Measurements from ENCODE around the gene DIS3L. TPM values are rescaled to one million over a fixed set of nuclear protein-coding genes. Genes with fewer than 3 reads are reported as not detected.
A peak's percentile ranks its signal among the peaks of the same experiment; 100 is the strongest.

The DIS3L gene
- total RNA-seq (2016; rRNA removed; fragmentation: Illumina TruSeq; extraction: Trizol) (50.5 and 65.4 TPM in 2 replicates), polyA plus RNA-seq (2011; rRNA removed) (14.9 and 21.0 TPM in 2 replicates), polyA minus RNA-seq (2011; rRNA and poly(A)+ RNA removed; ENCODE audit: low replicate concordance) (17.2 and 39.1 TPM in 2 replicates), Bru-seq, nascent RNA (percentile 81 among the genes with signal in this experiment), BruChase-seq, experiment 1, labeled RNA remaining after a 6-hour chase (percentile 83 among the genes with signal in this experiment), BruChase-seq, experiment 2, labeled RNA remaining after a 2-hour chase (percentile 80 among the genes with signal in this experiment)
- total RNA-seq (2016; cell fraction: cytosol; rRNA removed; fragmentation: Illumina TruSeq; extraction: Trizol; ENCODE audit: low read depth), result 19.3 and 20.2 TPM in 2 replicates
- total RNA-seq (2016; cell fraction: insoluble cytoplasmic fraction; rRNA removed; fragmentation: Illumina TruSeq; extraction: Trizol), result 45.6 and 62.8 TPM in 2 replicates
- total RNA-seq (2016; cell fraction: membrane; rRNA removed; fragmentation: Illumina TruSeq; extraction: Trizol), result 39.5 and 41.7 TPM in 2 replicates
- 43.0 and 51.0 TPM in 2 replicates for total RNA-seq (2016; cell fraction: nucleus; rRNA removed; fragmentation: Illumina TruSeq; extraction: Trizol)
- polyA plus RNA-seq (2011; cell fraction: cytosol; rRNA removed), result 9.7 and 13.6 TPM in 2 replicates
- 9.5 and 9.6 TPM in 2 replicates for polyA plus RNA-seq (2011; cell fraction: nucleus; rRNA removed)
- polyA plus RNA-seq (2012), result 19.6 and 25.0 TPM in 2 replicates
- 8.4 and 9.3 TPM in 2 replicates for polyA plus RNA-seq (2016; cell fraction: cytosol; fragmentation: Illumina TruSeq; extraction: Trizol; ENCODE audit: low read depth)
- 44.0 and 47.2 TPM in 2 replicates for polyA plus RNA-seq (2016; cell fraction: insoluble cytoplasmic fraction; fragmentation: Illumina TruSeq; extraction: Trizol; ENCODE audit: low read depth)
- polyA plus RNA-seq (2016; cell fraction: membrane; fragmentation: Illumina TruSeq; extraction: Trizol; ENCODE audit: low read depth), result 18.8 and 20.8 TPM in 2 replicates
- polyA plus RNA-seq (2016; cell fraction: nucleus; fragmentation: Illumina TruSeq; extraction: Trizol; ENCODE audit: insufficient read depth, low read depth), result 66.1 and 70.2 TPM in 2 replicates
- polyA minus RNA-seq (2011; cell fraction: cytosol; rRNA and poly(A)+ RNA removed), result 16.4 and 19.1 TPM in 2 replicates
- 32.4 and 52.6 TPM in 2 replicates for polyA minus RNA-seq (2011; cell fraction: nucleus; rRNA and poly(A)+ RNA removed)
- long read RNA-seq, experiment 1, transcript DIS3L-202 (17 exons, 3,647 nt), result major isoform, 7 of 19 reads
- long read RNA-seq, experiment 1, partial matches to known transcripts, result 5 of 19 reads
- long read RNA-seq, experiment 1, other reads (novel, unspliced or antisense), result 6 of 19 reads
- long read RNA-seq, experiment 2, transcript DIS3L-202 (17 exons, 3,647 nt), result major isoform, 7 of 41 reads
- long read RNA-seq, experiment 2, partial matches to known transcripts, result 24 of 41 reads
- long read RNA-seq, experiment 2, other reads (novel, unspliced or antisense), result 10 of 41 reads

DNA sequence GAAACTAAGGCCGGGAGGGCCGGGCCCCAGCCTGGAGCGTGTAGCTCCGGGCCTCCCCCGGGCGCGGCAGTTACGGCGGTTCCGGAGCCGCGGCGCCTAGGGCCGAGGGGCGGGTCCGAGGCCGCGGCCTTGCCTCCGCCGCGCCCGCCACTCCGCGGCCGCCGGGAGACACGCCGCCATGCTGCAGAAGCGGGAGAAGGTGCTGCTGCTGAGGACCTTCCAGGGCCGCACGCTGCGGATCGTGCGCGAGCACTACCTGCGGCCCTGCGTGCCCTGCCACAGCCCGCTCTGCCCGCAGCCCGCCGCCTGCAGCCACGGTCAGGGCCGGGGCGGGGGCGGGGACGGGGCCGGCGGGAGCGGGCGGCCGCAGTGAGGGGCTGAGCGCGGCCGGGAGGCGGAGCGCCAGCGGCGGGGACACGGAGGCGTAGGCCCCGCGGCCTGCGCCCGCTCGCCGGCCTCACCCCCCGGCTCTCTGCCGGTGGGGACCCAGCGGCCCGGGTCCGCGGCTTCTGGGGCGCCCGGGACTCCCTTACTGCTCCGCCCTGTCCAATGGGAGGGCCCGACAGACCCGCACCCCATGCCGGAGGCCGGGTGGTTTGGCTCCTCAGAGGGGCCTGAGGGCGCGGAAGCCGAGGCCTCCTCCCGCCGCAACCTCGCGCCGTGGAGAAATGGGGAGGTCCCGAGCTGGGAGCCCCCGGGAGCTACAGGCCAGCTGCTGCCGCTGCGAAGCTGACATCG lies at the start of gene DIS3L:
Gene DIS3L, plus strand, starts transcription at position 150 of the 738 bp plus-strand sequence. Its CDS starts 29 bp downstream, at position 179.
- peaks cover 36% of the 10 kb centered on the region for H3K79me2 ChIP-seq (ENCODE audit: insufficient read depth, low read length)
- DNase-seq (ENCODE audit: low spot score), result peak; percentile 32
- no peaks in the 10 kb centered on the region for H4K20me1 ChIP-seq (ENCODE audit: insufficient read depth, low read length)
- WGBS (ENCODE audit: low lambda C conversion rate), result no CpG with 5 or more reads among the region's 92 CpGs
- peak within 1 kb of the TSS; percentile 85 for H2AFZ ChIP-seq (ENCODE audit: low read length)
- BruUV-seq (replicated peaks), result no TSS peak
- FAIRE-seq, result no peak
- ChIA-PET CTCF (ENCODE audit: low intra/inter-chr PET ratio, low total read pairs) (no interaction called here), POLR2A (interaction anchor here (0.6 to 0.9 kb wide), 2 partner anchors 93 to 289 kb away, joined by 3 read pairs; partner anchors contain the start of gene MAP2K1)
- peak within 1 kb of the TSS; percentile 69 to 86 (median 82) for H3K4me3 ChIP-seq (replicated peaks in 1 of 3; ENCODE audit: insufficient read depth in 1 of 3, low read depth in 2 of 3, low read length in 3 of 3)
- H3K9ac ChIP-seq (ENCODE audit: insufficient read depth, low read depth, low read length), result peak within 1 kb of the TSS; percentile 93
- H3K4me2 ChIP-seq (ENCODE audit: low read depth, low read length), result peak within 1 kb of the TSS; percentile 94
- H3K36me3 ChIP-seq (replicated peaks in 1 of 2; ENCODE audit: control insufficient read depth in 1 of 2, insufficient read depth in 2 of 2, low read length in 2 of 2), result peaks cover 1 to 9% of the 10 kb centered on the region in 2 experiments; a peak in 2 of 5 replicates
- H3K27me3 ChIP-seq (ENCODE audit: control insufficient read depth in 1 of 2, insufficient read depth in 2 of 2, low read length in 2 of 2), result no peaks in the 10 kb centered on the region; a peak in 1 of 5 replicates
- H3K27ac ChIP-seq (ENCODE audit: extremely low read length, insufficient read depth, low read length), result peak within 1 kb of the TSS; percentile 91
- peak; percentile 87 for ATAC-seq
- H3K9me3 ChIP-seq (ENCODE audit: low read length), result no peaks in the 10 kb centered on the region
- in situ Hi-C loops (cut with HindIII; ENCODE audit: extremely low pct_ligation_motif_present, low pct_unique_long_range_greater_than_20kb) (no loop called here), intact Hi-C loops (cut with micrococcal nuclease; ENCODE audit: unreplicated experiment) (loop anchor here (10.0 kb wide), 1 partner anchor 91 kb away; the partner anchor contains the start of gene MAP2K1)
- H3K4me1 ChIP-seq (ENCODE audit: insufficient read depth, low read length), result peaks cover 41% of the 10 kb centered on the region
- TF ChIP-seq SMAD3 (CRISPR knock-in tag; IDR thresholded peaks at IDR 0.05), result 0 out of 2 replicates have a peak, but pooled peaks have one; percentile 7
- TF ChIP-seq ZSCAN31 (CRISPR knock-in tag; IDR thresholded peaks at IDR 0.05; ENCODE audit: low read depth), result peak; percentile 46
- TF ChIP-seq MED1 (CRISPR knock-in tag; IDR thresholded peaks at IDR 0.05), result no peak; the same call in 1 of the 2 replicates
- no peak for TF ChIP-seq KDM5A (IDR thresholded peaks at IDR 0.05; ENCODE audit: borderline replicate concordance, low read length)
- TF ChIP-seq, protein P1, sequence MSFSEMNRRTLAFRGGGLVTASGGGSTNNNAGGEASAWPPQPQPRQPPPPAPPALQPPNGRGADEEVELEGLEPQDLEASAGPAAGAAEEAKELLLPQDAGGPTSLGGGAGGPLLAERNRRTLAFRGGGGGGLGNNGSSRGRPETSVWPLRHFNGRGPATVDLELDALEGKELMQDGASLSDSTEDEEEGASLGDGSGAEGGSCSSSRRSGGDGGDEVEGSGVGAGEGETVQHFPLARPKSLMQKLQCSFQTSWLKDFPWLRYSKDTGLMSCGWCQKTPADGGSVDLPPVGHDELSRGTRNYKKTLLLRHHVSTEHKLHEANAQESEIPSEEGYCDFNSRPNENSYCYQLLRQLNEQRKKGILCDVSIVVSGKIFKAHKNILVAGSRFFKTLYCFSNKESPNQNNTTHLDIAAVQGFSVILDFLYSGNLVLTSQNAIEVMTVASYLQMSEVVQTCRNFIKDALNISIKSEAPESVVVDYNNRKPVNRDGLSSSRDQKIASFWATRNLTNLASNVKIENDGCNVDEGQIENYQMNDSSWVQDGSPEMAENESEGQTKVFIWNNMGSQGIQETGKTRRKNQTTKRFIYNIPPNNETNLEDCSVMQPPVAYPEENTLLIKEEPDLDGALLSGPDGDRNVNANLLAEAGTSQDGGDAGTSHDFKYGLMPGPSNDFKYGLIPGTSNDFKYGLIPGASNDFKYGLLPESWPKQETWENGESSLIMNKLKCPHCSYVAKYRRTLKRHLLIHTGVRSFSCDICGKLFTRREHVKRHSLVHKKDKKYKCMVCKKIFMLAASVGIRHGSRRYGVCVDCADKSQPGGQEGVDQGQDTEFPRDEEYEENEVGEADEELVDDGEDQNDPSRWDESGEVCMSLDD (CRISPR knock-in tag; IDR thresholded peaks at IDR 0.05; ENCODE audit: borderline replicate concordance), result peak; percentile 47; the same call in 1 of the 2 replicates
- TF ChIP-seq ARNT2 (CRISPR knock-in tag; IDR thresholded peaks at IDR 0.05; ENCODE audit: low read depth), result peak; percentile 83; the same call in 1 of the 2 replicates
- no peak for TF ChIP-seq EEA1 (CRISPR knock-in tag; IDR thresholded peaks at IDR 0.05; ENCODE audit: borderline replicate concordance)
- no peak for TF ChIP-seq ZNF781 (CRISPR knock-in tag; IDR thresholded peaks at IDR 0.05; ENCODE audit: borderline replicate concordance, not compliant biosample characterization)

Data from HepG2 (cell line).